CD4-positive, alpha-beta T cell treated with Interleukin-21 for 1 hour (primary cell): ENCODE data around the gene ATXN7.

ENCODE experiments used
- DNase-seq: peaks from one replicate; pipeline ENCODE4 v3.0.0-alpha.2; 2020

ATXN7 gene

GRCh38 chr3:63988943-63989342, 125.3 kb downstream of the ATXN7 start:
- no peak for DNase-seq

- no peak for DNase-seq
Measured at GRCh38 chr3:63990204-63990603, 126.5 kb downstream of the ATXN7 start.

GRCh38 chr3:63990733-63991132, 127.1 kb downstream of the ATXN7 start:
- DNase-seq, result no peak

- no peak for DNase-seq
Measured at GRCh38 chr3:63991666-63992065, 128.0 kb downstream of the ATXN7 start.

GRCh38 chr3:63992516-63993209, 129.0 kb downstream of the ATXN7 start:
- no peak for DNase-seq

- DNase-seq, result peak; percentile 73
Measured at GRCh38 chr3:63993653-63994079, 130.0 kb downstream of the ATXN7 start.

GRCh38 chr3:63995086-63995485, 131.4 kb downstream of the ATXN7 start:
- no peak for DNase-seq

GRCh38 chr3:63998852-63999754, 135.4 kb downstream of the ATXN7 start:
- DNase-seq, result no peak

GRCh38 chr3:64000453-64001055, 136.9 kb downstream of the ATXN7 start:
- DNase-seq, result no peak

- DNase-seq, result no peak
Measured at GRCh38 chr3:64002233-64002632, 138.6 kb downstream of the ATXN7 start.

- no peak for DNase-seq
Measured at GRCh38 chr3:64003589-64003988, 139.9 kb downstream of the ATXN7 start.

GRCh38 chr3:64008017-64008416, 144.3 kb downstream of the ATXN7 start:
- DNase-seq, result no peak

- no peak for DNase-seq
Measured at GRCh38 chr3:64008487-64009351, 145.1 kb downstream of the ATXN7 start.

GRCh38 chr3:64009528-64009927, 145.9 kb downstream of the ATXN7 start:
- DNase-seq, result no peak

- no peak for DNase-seq
Measured at GRCh38 chr3:64010199-64010598, 146.5 kb downstream of the ATXN7 start.

- no peak for DNase-seq
Measured at GRCh38 chr3:64011685-64012084, 148.0 kb downstream of the ATXN7 start.

- no peak for DNase-seq
Measured at GRCh38 chr3:64016941-64017620, 153.4 kb downstream of the ATXN7 start.

GRCh38 chr3:64019271-64019670, 155.6 kb downstream of the ATXN7 start:
- DNase-seq, result no peak

- DNase-seq, result no peak
Measured at GRCh38 chr3:64019879-64020278, 156.2 kb downstream of the ATXN7 start.

- DNase-seq, result no peak
Measured at GRCh38 chr3:64021922-64022321, 158.3 kb downstream of the ATXN7 start.

GRCh38 chr3:64022451-64023186, 159.0 kb downstream of the ATXN7 start:
- DNase-seq, result peak; percentile 25
